Measurements from ENCODE around the gene NR3C1. TPM values are rescaled to one million over a fixed set of nuclear protein-coding genes. Genes with fewer than 3 reads are reported as not detected.
A peak's percentile ranks its signal among the peaks of the same experiment; 100 is the strongest.

The NR3C1 gene
- total and polyA plus RNA-seq, 2 of the 13 experiments (the other 11 are each of a cell fraction or from before 2014, with no cell fraction given), result 10.0 to 24.3 TPM

- TF ChIP-seq ZNF362 (CRISPR knock-in tag; IDR thresholded peaks at IDR 0.05; ENCODE audit: borderline replicate concordance) (no peak), ZFP62 (CRISPR knock-in tag; IDR thresholded peaks at IDR 0.05) (no peak), ZNF775 (CRISPR knock-in tag; IDR thresholded peaks at IDR 0.05; ENCODE audit: borderline replicate concordance) (no peak)
These were observed 168.1 kb downstream of the NR3C1 start (continued) for GRCh38 chr5:143235423-143235822.

GRCh38 chr5:143234162-143234842 is 169.2 kb downstream of the NR3C1 start:
- CTCF ChIA-PET (ENCODE audit: low intra/inter-chr PET ratio, low total read pairs), result no interaction called here
- Histone ChIP-seq H3K4me3 (replicated peaks in 1 of 3; ENCODE audit: insufficient read depth in 1 of 3, low read depth in 2 of 3, low read length in 3 of 3) (peak overlapping the region in 2 of 3 experiments; percentile 35 to 47; a peak in 2 of 6 replicates), H4K20me1 (ENCODE audit: insufficient read depth, low read length) (no peaks in the 10 kb centered on the region), H3K9ac (ENCODE audit: insufficient read depth, low read depth, low read length) (peak overlapping the region; percentile 26; the same call in 1 of the 2 replicates), H3K4me2 (ENCODE audit: low read depth, low read length) (peak overlapping the region; percentile 73), H2AFZ (ENCODE audit: low read length) (no peak overlapping the region), H3K36me3 (replicated peaks in 1 of 2; ENCODE audit: control insufficient read depth in 1 of 2, insufficient read depth in 2 of 2, low read length in 2 of 2) (no peaks in the 10 kb centered on the region), H3K27me3 (ENCODE audit: control insufficient read depth in 1 of 2, insufficient read depth in 2 of 2, low read length in 2 of 2) (no peaks in the 10 kb centered on the region), H3K9me3 (ENCODE audit: low read length) (no peaks in the 10 kb centered on the region), H3K27ac (ENCODE audit: extremely low read length, insufficient read depth, low read length) (peak overlapping the region; percentile 39), H3K79me2 (ENCODE audit: insufficient read depth, low read length) (no peaks in the 10 kb centered on the region), H3K4me1 (ENCODE audit: insufficient read depth, low read length) (peaks cover 55% of the 10 kb centered on the region)
- DNase-seq (ENCODE audit: low spot score) (peak; percentile 72), FAIRE-seq (peak; percentile 88), ATAC-seq (peak; percentile 88)
- WGBS (ENCODE audit: low lambda C conversion rate), result 14% methylated on average over 9 of the region's 9 CpGs
- intact Hi-C loops (cut with micrococcal nuclease; ENCODE audit: unreplicated experiment), result no loop called here
- no TSS peak for BruUV-seq (replicated peaks)
- POLR2A ChIA-PET, result interaction anchor here (0.6 to 1.1 kb wide), 2 partner anchors 10 to 56 kb away, joined by 4 read pairs; no protein-coding TSS in a partner anchor
- in situ Hi-C loops (cut with HindIII; ENCODE audit: extremely low pct_ligation_motif_present, low pct_unique_long_range_greater_than_20kb), result no loop called here
- TF ChIP-seq KDM6A (CRISPR knock-in tag; IDR thresholded peaks at IDR 0.05; ENCODE audit: low read depth) (peak; percentile 19; the same call in 1 of the 2 replicates), HDAC2 (CRISPR knock-in tag; IDR thresholded peaks at IDR 0.05) (peak; percentile 35; the same call in 1 of the 2 replicates), ZNF276 (CRISPR knock-in tag; IDR thresholded peaks at IDR 0.05; ENCODE audit: low read depth) (no peak), ETS1 (CRISPR knock-in tag; IDR thresholded peaks at IDR 0.05) (no peak), FOXA3 (CRISPR knock-in tag; IDR thresholded peaks at IDR 0.05) (no peak), ZNF703 (CRISPR knock-in tag; IDR thresholded peaks at IDR 0.05; ENCODE audit: borderline replicate concordance) (no peak), NPAS2 (CRISPR knock-in tag; IDR thresholded peaks at IDR 0.05; ENCODE audit: borderline replicate concordance) (no peak), NFE2 (CRISPR knock-in tag; IDR thresholded peaks at IDR 0.05) (no peak), ZHX1 (CRISPR knock-in tag; IDR thresholded peaks at IDR 0.05; ENCODE audit: low read depth) (no peak), U2AF2 (IDR thresholded peaks at IDR 0.05; ENCODE audit: low read depth, low read length) (no peak), LBX2 (CRISPR knock-in tag; IDR thresholded peaks at IDR 0.05; ENCODE audit: borderline replicate concordance) (no peak), ZNF382 (CRISPR knock-in tag; IDR thresholded peaks at IDR 0.05; ENCODE audit: borderline replicate concordance) (no peak)

Data from HepG2 (cell line).